GM12874 (cell line): ENCODE results near the gene TBCEL.

Experiments
- CTCF ChIP-seq: IDR thresholded peaks from 2 replicates; pipeline ENCODE4 v1.5.1; 2011; ENCODE audit warnings: low read depth, mild to moderate bottlenecking, control low read depth, low read length, moderate library complexity; ENCODE audit not compliant: insufficient read depth

Gene TBCEL

GRCh38 chr11:121104312-121104762 lies 80.4 kb downstream of the TBCEL start:
- peak; percentile 29; the same call in 1 of the 2 replicates for TF ChIP-seq CTCF

GRCh38 chr11:121105063-121105480 lies 81.2 kb downstream of the TBCEL start:
- TF ChIP-seq CTCF = no peak

DNA sequence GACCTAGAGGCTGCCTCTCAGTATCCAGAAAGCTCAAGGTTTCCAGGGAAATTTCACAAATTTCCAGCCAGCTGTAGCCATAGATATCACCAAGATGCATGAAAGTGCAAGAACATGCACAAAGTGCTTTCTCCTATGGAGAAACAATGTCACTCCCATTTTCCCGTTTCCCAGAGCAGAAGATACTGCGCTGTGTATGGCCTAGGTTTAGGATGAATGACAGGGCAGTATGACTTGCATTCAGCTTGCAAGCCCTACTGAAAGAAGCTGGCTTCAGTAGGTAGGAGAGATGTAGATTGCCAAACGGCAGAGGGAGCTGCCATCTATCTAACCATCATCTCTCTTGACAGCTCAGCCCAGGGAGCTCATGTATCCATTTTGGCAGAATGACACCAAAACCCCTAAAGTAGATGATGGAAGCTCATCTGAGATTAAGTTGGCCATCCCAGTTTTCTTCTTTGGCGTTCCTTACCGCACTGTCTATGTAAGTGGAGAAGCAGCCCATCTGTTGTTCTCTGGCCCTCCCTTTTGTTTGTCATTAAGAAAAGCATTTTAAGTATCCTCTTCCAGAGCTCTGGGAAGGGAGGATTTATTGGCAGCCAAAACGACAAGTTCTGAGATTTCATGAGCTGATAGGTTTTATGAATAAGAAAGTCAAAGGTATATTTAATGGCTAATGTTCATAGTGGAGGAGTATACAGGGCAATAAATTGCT lies 81.7 kb downstream of the TBCEL start:
- no peak for TF ChIP-seq CTCF

DNA sequence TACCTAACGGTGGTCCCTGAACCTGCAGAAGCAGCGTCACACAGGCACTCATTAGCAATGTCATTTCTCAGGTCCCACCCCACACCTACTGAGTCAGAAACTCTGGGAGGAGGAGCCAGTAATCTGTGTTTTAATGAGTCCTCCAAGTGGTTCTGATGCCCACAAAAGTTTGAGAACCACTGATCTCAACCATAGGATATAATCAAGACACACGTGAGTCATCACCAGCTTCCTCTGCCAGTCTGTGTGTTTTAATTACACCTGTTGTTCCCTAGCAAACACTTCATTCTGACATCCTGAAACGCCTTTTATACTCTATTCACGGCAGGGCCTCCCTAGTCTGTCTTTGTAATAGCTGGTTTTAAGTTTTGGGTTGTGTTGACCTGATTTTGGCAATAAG lies 82.9 kb downstream of the TBCEL start:
- TF ChIP-seq CTCF = no peak

DNA sequence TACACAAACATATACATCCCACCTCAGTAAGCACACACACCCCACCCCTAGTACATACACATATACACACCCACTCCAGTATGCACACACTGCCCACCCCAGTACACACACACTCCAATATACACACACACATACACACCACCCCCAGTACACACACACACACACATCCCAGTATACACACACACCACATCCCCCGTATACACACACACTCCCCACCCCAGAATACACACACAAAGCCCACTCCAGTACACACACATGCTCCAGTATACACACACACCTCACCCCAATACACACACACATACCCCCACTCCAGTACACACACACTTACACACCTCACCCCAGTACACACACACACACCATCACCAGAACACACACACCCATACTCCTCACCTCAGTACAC lies 84.5 kb downstream of the TBCEL start:
- no peak for TF ChIP-seq CTCF

DNA sequence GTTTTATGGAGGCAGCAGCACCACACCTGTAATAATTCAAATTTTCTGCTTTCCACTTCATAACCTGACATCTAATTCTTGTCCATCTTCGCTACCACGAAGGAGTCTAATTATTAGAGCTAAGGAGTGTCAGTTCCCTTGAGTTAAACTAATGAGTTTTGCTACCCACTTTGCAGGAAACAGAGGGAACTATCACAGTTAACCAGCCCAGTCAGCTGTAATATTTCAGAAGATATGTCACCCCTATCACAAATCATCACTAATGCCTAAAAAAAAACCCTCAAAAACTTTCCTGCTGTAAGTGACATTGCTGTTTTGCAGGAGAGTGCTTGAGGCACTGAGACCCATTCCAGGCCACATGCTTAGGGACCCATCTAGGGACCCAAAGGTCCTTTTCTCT lies 85.6 kb downstream of the TBCEL start:
- TF ChIP-seq CTCF = no peak

GRCh38 chr11:121109916-121110586 lies 86.1 kb downstream of the TBCEL start:
- no peak for TF ChIP-seq CTCF
